Ovary (tissue), 3 donors: ENCODE measurements around the gene PAM16.

Experiments used
- EP300 ChIP-seq: sonication (generic); formaldehyde crosslinking; IDR thresholded peaks from one replicate; pipeline ENCODE4 v1.6.1; 2017; ENCODE audit warnings: antibody characterized with exemption
- POLR2A ChIP-seq: fragments of 450-650 bp; IDR thresholded peaks from one replicate; pipeline ENCODE4 v1.6.1; 2017; ENCODE audit warnings: antibody characterized with exemption, mild to moderate bottlenecking, moderate library complexity
- TF ChIP-seq, protein P1 (sequence below), 3 donors: fragments of 450-650 bp in 2 of 3; fragments of 200-600 bp in 1 of 3; IDR thresholded peaks; one replicate each; pipeline versions ENCODE4 v1.5.1 to v1.8.0; 2016 to 2022; ENCODE audit warnings: antibody characterized with exemption in 3 of 3, mild to moderate bottlenecking in 1 of 3
- donor health status: DM: no; HTN: no; CAD: no.

DNA sequence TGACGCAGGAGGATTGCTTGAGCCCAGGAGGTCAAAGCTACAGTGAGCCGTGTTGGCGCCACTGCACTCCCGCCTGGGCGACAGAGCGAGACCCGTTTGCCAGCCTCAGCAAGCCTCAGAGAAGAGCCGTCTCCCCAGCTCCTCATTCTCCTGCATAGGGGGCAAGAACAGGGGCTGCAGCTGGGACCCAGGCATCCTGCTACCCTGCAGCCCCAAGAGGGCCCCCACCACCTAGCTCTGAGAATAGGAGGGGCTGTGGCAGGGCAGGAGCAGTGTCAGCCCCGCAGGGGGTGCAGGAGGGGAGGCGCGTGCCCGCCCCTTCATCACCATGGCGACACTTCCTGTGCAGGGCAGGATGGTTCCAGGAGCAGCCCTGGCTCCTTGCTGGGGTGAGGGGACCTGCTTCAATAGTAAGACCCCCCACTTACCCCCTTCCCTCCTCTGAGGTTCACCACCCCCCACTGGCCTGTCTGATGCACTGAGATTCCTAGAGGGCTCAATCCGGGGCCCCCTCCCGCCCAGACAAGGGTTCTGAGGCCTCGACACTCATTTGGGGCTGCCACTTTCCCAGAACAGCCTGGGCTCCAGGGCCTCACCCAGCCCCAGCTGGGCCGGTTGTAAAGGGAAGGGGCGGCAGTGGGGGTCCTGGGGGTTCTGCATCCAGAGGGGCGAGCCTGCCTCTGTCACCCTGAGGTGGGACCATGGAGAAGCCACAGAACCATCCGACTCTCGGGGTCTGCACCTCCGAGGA lies 40.7 kb upstream of the PAM16 start:
- TF ChIP-seq POLR2A: no peak
- TF ChIP-seq, protein P1, sequence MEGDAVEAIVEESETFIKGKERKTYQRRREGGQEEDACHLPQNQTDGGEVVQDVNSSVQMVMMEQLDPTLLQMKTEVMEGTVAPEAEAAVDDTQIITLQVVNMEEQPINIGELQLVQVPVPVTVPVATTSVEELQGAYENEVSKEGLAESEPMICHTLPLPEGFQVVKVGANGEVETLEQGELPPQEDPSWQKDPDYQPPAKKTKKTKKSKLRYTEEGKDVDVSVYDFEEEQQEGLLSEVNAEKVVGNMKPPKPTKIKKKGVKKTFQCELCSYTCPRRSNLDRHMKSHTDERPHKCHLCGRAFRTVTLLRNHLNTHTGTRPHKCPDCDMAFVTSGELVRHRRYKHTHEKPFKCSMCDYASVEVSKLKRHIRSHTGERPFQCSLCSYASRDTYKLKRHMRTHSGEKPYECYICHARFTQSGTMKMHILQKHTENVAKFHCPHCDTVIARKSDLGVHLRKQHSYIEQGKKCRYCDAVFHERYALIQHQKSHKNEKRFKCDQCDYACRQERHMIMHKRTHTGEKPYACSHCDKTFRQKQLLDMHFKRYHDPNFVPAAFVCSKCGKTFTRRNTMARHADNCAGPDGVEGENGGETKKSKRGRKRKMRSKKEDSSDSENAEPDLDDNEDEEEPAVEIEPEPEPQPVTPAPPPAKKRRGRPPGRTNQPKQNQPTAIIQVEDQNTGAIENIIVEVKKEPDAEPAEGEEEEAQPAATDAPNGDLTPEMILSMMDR (IDR thresholded peaks at IDR 0.05): no peak
- TF ChIP-seq EP300: no peak
